Measurements from ENCODE around the gene MAPK1IP1L. TPM values are rescaled to one million over a fixed set of nuclear protein-coding genes. Genes with fewer than 3 reads are reported as not detected.
A peak's percentile ranks its signal among the peaks of the same experiment; 100 is the strongest.

The MAPK1IP1L gene
- total and polyA plus RNA-seq, 2 experiments from 2014 or later = 72.4 to 162 TPM

DNA sequence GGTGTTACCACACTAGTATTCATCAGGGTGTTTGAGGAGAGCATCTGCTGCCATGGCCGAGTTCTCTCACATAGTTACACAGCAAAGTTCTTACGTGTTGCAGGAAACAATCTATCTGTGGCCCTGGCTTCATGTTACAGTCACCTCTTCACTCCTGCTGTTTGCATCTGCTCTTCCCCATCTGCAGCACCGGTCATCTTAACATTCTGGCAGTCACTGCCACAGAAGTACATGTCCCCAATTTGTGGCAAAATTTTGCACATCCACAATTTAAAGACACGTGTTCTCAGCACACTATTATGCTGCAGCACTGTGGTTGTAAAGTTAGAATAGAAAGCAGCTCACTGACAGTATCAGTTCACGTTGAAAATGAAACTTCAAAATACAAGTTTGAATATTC lies 23.2 kb downstream of the MAPK1IP1L start:
- DNase-seq (ENCODE audit: low spot score) (peak; percentile 18), ATAC-seq (peak; percentile 41)
- Mint-ChIP-seq H3K4me3 (no peak overlapping the region), H3K9me3 (no peaks in the 10 kb centered on the region), H3K27me3 (ENCODE audit: insufficient read depth, low read depth, poor library complexity) (peaks cover 6% of the 10 kb centered on the region), H3K27ac (no peak overlapping the region), H3K36me3 (ENCODE audit: low read depth) (no peaks in the 10 kb centered on the region), H3K4me1 (peaks cover 16% of the 10 kb centered on the region)
- no peak overlapping the region for H3K4me2 ChIP-seq
- H3K4me3 ChIP-seq = no peak overlapping the region
- no peak overlapping the region for H3K27ac ChIP-seq (ENCODE audit: low read depth)
- peaks cover 7% of the 10 kb centered on the region; the same call in 1 of the 2 replicates for H3K4me1 ChIP-seq (ENCODE audit: insufficient read depth)
- peak overlapping the region; percentile 88; the same call in 1 of the 2 replicates for H2AFZ ChIP-seq
- no peaks in the 10 kb centered on the region for H3F3A ChIP-seq (replicated peaks; ENCODE audit: low read depth)
- no peaks in the 10 kb centered on the region for H3K27me3 ChIP-seq (ENCODE audit: insufficient read depth)
- H3K36me3 ChIP-seq (ENCODE audit: insufficient read depth) = no peaks in the 10 kb centered on the region
- TF ChIP-seq POLR2AphosphoS5 (IDR thresholded peaks at IDR 0.05; ENCODE audit: low read depth) (no peak), ZNF331 (CRISPR knock-in tag; IDR thresholded peaks at IDR 0.05; ENCODE audit: low read depth) (no peak), NANOG (IDR thresholded peaks at IDR 0.05; ENCODE audit: borderline replicate concordance) (no peak), ZNF462 (CRISPR knock-in tag; IDR thresholded peaks at IDR 0.05) (no peak), ZNF114 (CRISPR knock-in tag; IDR thresholded peaks at IDR 0.05) (no peak)
- TF ChIP-seq, protein P1, sequence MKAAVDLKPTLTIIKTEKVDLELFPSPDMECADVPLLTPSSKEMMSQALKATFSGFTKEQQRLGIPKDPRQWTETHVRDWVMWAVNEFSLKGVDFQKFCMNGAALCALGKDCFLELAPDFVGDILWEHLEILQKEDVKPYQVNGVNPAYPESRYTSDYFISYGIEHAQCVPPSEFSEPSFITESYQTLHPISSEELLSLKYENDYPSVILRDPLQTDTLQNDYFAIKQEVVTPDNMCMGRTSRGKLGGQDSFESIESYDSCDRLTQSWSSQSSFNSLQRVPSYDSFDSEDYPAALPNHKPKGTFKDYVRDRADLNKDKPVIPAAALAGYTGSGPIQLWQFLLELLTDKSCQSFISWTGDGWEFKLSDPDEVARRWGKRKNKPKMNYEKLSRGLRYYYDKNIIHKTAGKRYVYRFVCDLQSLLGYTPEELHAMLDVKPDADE (IDR thresholded peaks at IDR 0.05) = no peak
- no peaks in the 10 kb centered on the region for H3K79me2 ChIP-seq (replicated peaks; ENCODE audit: insufficient read depth)
- H4K20me1 ChIP-seq (replicated peaks; ENCODE audit: insufficient read depth) = no peaks in the 10 kb centered on the region
- H3K9me2 ChIP-seq (ENCODE audit: insufficient read depth) = no peaks in the 10 kb centered on the region

Data from GM23338 (cell line).